Stimulated activated CD8-positive, alpha-beta memory T cell treated with anti-CD3 and anti-CD28 coated beads, Interleukin-7, amount 100 ng/mL, for 48 hours (primary cell): Measurements from ENCODE around the gene GJB3.

Source experiments
- DNase-seq, 2 donors: peaks; one replicate each; pipeline ENCODE4 v3.0.0-alpha.2; 2020; ENCODE audit warnings: low read depth in 1 of 2; ENCODE audit errors: extremely low read depth in 1 of 2

GJB3 gene

GRCh38 chr1:34822202-34822601 is 41.2 kb downstream of the GJB3 start:
- no peak for DNase-seq

DNA sequence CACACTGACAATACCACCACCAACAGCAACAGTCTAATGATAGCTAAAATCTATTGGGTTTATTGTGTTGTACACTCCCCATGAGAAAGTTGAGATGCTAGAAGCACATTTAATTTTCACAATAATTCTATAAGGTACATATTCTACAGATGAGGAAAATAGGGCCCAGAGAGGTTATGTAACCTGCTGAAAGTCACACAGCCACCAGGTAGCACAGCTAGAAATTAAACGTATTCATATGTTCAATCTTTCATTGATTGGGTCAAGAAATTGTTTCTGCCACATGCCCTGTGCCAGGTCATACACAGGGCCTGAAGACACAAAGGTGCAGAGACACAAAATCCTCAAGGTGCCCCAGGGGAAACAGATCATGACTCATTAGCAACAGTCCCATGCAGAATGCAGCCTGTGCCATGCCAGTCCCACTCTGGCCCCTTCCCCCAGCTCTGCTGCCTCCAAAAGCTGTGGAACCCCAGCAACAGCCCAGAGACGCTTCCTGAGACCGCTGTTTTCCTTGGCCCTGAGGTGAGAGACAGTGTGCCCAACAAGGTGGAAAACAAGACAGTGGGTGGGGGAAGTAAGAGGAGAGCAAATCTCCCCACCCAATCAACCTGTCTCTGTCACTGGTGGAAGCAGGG is 43.9 kb downstream of the GJB3 start:
- DNase-seq: no peak

DNA sequence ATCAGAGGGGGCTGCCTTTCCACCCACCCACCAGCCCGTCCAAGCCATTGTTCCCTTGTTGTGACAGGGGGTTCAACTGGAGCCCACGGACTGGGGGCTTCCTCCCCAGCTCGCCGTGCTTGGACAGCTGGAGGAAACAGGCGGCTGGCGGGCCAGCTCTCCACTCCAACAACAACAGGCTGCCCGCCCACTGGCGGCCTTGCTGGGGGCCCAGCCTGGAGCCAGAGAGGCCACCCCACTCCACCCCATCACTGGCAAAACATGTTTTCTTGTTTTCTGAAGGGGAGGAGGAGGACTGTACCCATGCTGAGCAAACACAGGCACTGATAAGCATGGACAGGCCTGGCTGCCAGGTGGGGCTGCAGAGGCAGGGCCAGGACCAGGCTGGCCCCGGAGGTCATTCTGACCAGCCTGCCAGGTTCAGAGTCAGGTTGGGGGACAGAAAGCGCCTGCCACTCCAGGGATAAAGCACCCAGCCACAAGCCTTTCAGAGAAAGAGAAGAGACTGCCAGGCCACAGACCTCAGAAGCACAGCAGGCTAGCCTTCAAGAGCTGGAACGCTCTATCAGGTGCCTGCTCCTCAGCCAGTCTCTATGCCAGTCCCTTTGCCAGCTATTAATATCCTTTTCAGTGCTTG is 44.6 kb downstream of the GJB3 start:
- DNase-seq: no peak

DNA sequence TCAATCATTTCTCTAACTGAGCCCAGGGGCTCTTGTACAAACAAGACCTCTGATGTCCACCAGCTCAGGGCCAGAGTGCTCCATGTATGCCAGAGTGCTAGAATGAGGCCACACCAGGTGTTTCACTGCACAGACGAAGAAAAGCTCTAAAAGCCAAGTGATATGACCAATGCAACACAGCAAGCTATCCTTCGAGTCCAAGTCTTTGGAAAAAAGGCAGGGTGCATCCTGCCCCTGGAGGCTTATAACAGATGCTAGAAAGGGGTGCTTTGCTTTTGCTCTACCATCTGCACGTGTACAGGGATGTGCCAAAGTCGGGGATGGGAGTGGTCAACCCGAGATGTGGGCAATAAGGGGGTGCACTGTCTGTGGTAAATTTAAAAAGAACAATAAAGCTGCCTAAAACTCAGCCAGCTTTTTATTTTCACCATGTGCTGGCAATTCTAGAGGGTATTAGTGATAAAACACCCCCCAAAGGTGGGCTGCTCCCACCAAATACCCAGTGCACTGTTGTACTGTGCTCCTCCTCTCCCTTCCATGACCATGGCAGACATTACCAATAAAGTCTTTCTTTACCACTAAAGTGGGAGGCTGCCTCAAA is 46.4 kb downstream of the GJB3 start:
- no peak for DNase-seq

DNA sequence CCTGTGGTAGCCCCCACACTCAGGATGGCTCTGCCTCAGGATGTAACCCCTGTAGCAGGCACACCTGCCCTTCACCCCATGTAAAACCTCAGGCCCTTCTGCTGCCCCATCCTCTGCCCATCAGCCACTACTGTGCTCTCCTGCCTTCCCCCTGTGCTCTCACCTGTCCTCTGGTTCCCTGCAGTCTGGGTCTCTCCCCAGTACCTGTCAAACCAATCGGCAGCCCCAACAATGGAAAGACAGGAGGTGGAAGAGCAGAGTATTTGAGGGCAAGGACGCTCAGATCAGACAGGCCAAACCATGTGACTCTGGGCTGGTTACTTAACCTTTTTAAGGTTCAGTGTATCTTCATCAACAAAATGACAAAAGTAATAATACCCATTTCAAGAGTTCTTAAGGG is 47.6 kb downstream of the GJB3 start:
- DNase-seq: no peak

DNA sequence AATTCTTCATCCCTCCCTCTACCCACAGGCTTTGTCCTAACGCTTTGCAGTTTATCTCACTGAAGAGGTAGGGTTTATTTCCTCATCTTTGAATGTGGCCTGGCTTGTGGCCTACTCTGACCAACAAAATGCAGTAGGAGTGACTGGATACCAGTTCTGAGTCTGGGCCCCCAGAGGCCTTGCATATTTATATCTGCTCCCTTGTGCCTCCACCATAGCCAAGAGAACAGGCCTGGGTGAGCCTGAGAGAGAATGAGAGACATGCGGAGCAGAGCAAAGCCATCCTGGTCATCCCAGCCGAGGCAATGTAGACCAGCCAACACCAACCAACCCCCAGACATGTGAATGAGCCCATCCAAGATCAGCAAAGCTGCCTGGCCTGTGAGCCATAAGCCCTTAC is 48.2 kb downstream of the GJB3 start:
- no peak for DNase-seq

DNA sequence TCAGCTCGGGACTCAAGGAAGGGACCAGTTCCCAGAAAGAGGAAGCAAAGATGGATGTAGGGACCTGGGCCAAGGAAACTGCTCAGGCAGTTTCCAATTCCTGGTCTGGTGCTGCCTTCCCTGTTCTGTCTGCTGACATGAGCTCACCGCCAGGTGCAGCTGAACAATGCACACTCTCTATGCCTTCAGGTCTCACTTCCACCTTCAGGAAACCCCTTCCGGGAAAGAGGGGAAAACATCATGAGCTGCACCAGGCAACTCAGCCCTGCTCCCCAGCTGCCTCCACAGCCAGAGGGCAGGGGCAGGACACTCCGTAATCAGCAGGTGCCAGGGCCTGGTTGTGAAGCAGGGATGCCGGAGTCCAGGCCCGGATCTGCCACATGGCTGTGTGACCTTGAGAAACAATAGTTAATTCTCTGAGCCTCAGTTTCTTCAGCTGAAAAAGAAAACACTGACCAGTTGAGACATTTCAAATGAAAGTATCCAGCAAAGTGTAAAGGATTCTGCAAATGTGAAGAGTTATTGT is 50.8 kb downstream of the GJB3 start:
- DNase-seq: no peak

GRCh38 chr1:34833711-34834110 is 52.7 kb downstream of the GJB3 start:
- no peak for DNase-seq
